Activated T-helper 1 cell treated with Interleukin-2 at 50 U/mL for 16 hours (primary cell): ENCODE data around the gene C12orf60.

Experiments
- DNase-seq: peaks from one replicate; pipeline ENCODE4 v3.0.0-alpha.2; 2020; ENCODE audit warnings: low read depth

Gene C12orf60

GRCh38 chr12:14834509-14834908 lies 31.0 kb downstream of the C12orf60 start:
- DNase-seq = no peak

- DNase-seq = no peak
Measured at GRCh38 chr12:14836336-14837210, 33.1 kb downstream of the C12orf60 start.

- no peak for DNase-seq
Measured at GRCh38 chr12:14839262-14839661, 35.8 kb downstream of the C12orf60 start.

DNA sequence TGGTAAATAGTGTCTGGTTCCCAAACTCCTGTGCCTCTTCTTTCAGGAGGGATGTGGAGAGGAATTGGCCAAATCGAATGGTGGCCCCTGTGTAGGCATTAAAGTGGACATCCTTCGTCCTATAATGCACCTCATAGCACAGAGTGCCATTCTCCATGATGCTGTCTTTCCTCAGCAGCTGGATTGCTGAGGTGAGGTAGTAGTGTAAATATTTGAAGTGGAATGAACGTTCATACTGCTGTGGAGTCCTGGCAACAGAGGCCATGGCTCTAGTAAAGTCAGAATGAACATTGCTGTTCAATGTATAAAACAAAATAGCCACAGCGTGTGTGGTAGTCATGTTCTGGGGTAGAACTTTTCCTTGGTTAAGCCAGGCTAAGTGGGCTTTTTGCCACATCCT lies 37.1 kb downstream of the C12orf60 start:
- no peak for DNase-seq

DNA sequence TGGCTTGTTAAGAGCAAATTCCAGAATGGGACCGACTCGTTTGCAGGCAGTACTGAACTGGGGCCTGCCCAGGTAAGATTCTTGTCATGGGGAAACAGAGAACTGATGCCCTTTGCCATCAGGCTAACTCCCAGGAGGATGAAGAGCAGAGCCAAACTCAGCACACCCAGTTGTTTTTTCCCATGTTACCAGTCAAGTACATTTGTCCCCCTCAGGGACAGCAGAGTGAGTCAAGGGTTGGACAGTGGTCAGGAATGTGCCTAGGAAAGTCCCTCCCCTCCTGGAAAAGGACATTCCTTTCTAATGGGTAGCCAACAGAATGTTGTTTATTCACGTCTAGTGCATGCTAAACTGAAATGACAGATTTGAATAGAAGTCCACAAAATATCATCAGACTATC lies 38.3 kb downstream of the C12orf60 start:
- DNase-seq = no peak

DNA sequence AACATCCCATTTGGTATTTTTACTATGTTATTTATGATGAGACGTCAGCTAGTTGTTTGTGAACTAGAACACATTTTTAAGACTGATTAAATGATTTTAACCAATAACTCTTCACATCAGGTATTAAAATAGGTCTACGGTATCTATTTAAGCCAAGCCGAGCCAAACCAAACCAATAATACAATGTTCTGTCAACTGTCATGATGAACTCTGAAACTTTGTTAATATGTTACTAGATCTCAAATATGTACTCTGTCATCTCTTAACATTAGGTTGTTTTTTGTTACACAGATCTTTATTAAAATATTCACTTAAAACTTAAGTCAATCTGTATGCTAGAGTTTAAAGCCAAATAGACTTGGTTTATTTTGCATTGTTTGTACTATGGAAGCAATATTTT lies 38.8 kb downstream of the C12orf60 start:
- DNase-seq = no peak

GRCh38 chr12:14843425-14843887 lies 40.0 kb downstream of the C12orf60 start, which contains the start of gene ART4:
TSS of gene ART4 (minus strand) at chr12:14843526. CDS start at chr12:14843113, 413 bp downstream.
- DNase-seq = no peak

GRCh38 chr12:14844401-14844800 lies 40.9 kb downstream of the C12orf60 start:
- DNase-seq = no peak

- peak; percentile 5 for DNase-seq
Measured at GRCh38 chr12:14845350-14845750, 41.9 kb downstream of the C12orf60 start.

DNA sequence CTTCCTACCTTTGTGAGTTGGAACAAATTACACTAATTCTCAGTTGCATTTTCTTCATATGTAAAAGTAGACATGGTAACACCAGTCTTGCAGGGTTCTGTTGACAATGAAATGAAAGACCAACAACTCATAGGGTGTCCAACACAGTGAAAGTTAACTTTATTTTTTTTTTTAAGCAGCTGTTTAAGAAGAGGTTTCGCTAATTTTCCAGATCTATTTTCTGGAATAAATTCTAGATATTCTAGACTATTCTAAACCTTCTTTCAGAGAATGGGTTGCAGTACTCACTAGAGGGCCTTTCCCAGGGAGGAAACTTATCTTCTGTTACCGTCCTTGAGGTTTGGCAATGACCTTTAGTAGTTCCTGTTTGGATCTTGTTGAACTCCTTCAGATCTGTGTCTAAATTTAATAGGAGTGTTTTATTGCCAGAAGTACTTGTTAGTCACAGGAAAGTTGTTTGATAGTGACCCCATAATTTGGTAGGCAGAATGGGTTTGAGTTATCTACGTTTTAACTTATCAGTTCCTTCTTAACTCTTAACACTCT lies 42.6 kb downstream of the C12orf60 start:
- no peak for DNase-seq

GRCh38 chr12:14846876-14847580 lies 43.6 kb downstream of the C12orf60 start:
- DNase-seq = no peak

DNA sequence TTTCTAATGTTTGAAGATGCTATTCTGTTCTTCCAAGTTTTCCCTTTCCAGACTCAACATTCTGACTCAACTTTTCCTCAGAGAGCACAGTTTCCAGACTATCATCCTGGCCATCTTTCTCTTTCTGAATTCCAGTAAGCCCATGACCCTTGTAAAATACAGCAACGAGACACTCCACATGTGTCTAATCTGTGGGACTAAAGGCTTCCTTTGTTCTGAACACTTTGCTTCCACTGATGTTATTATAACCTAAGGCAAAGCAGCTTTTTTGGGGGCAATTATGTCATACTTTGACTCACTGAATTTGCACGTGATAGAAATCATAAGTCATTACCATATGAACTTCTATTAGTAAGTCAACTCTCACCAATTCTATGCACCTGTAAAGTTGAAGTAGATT lies 46.2 kb downstream of the C12orf60 start:
- no peak for DNase-seq

DNA sequence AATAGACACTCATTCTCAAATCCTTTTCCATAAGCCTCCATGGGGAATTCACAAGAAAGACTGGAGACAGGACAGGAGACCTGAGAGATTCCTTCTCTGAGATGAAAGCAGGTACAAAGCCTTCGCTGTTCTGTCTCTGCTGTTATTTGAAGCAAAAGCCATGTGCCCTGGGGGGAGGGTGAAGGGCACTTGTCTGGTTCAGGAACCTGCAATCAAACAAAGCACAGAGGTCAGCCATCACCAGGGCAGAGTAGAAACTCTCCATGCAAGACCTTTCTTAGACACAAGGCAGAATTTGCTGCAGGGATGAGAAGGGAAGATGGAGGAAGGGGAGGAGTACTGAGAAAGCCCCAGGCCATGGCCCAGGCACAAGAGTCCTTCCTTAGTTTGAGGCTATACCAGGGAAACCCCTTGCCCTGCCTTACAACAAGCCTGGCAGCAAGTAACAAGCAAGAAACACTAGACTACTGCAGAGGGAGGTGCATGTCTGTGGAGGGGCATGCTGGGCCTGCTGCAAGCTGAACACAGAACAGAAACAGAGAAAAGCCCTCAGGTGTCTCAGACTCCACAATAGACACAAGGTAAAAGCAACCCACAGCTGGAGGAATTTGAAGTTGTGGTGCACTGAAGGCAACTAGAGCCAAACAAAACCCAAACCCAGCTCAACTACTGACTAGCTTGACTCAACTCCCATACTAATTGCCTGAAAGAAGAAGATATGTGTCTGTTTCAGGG lies 47.6 kb downstream of the C12orf60 start:
- DNase-seq = no peak

- no peak for DNase-seq
Measured at GRCh38 chr12:14852880-14853279, 49.4 kb downstream of the C12orf60 start.

GRCh38 chr12:14853961-14854360 lies 50.5 kb downstream of the C12orf60 start:
- DNase-seq = no peak

GRCh38 chr12:14854586-14855183 lies 51.2 kb downstream of the C12orf60 start:
- DNase-seq = no peak

- DNase-seq = no peak
Measured at GRCh38 chr12:14858513-14858912, 55.0 kb downstream of the C12orf60 start.

- no peak for DNase-seq
Measured at GRCh38 chr12:14860490-14860889, 57.0 kb downstream of the C12orf60 start.

GRCh38 chr12:14868916-14869506 lies 65.5 kb downstream of the C12orf60 start:
- no peak for DNase-seq

- DNase-seq = no peak
Measured at GRCh38 chr12:14871247-14871646, 67.8 kb downstream of the C12orf60 start.

- DNase-seq = no peak
Measured at GRCh38 chr12:14871886-14872285, 68.4 kb downstream of the C12orf60 start.
